Measurements from ENCODE around the gene DCTN2.

Gene DCTN2

DNA sequence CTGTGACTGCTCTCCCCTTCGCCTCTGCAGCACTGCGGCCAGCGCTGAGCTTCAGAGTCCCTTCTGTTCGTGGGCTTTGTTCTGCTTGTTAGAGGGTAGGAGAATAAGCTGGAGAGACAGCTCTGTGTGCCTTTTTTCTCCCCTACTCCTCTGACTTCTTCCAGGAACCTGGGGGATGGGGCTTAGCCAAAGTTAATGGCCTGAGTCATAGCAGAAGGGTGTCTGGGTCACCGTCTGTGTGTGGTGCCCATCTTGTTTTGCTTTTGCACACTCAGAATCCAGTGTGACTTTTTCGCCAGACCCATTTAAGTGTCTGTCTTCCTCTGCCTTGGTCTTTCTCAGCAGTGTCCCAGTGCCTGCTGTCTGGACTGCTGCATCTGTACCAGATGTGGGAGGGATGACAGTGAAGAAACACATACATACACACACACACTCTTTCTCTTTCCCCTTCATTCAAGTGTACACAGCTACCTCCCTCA, 5.9 kb upstream of the DCTN2 start:
- no peak for TF ChIP-seq TAF1 (IDR thresholded peaks at IDR 0.05; ENCODE audit: low read depth)
- TF ChIP-seq ZBTB7A (IDR thresholded peaks at IDR 0.05; ENCODE audit: low read depth), result no peak
- TF ChIP-seq, protein P1, sequence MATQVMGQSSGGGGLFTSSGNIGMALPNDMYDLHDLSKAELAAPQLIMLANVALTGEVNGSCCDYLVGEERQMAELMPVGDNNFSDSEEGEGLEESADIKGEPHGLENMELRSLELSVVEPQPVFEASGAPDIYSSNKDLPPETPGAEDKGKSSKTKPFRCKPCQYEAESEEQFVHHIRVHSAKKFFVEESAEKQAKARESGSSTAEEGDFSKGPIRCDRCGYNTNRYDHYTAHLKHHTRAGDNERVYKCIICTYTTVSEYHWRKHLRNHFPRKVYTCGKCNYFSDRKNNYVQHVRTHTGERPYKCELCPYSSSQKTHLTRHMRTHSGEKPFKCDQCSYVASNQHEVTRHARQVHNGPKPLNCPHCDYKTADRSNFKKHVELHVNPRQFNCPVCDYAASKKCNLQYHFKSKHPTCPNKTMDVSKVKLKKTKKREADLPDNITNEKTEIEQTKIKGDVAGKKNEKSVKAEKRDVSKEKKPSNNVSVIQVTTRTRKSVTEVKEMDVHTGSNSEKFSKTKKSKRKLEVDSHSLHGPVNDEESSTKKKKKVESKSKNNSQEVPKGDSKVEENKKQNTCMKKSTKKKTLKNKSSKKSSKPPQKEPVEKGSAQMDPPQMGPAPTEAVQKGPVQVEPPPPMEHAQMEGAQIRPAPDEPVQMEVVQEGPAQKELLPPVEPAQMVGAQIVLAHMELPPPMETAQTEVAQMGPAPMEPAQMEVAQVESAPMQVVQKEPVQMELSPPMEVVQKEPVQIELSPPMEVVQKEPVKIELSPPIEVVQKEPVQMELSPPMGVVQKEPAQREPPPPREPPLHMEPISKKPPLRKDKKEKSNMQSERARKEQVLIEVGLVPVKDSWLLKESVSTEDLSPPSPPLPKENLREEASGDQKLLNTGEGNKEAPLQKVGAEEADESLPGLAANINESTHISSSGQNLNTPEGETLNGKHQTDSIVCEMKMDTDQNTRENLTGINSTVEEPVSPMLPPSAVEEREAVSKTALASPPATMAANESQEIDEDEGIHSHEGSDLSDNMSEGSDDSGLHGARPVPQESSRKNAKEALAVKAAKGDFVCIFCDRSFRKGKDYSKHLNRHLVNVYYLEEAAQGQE (IDR thresholded peaks at IDR 0.05; ENCODE audit: low read depth), result no peak
- TF ChIP-seq, protein P2, sequence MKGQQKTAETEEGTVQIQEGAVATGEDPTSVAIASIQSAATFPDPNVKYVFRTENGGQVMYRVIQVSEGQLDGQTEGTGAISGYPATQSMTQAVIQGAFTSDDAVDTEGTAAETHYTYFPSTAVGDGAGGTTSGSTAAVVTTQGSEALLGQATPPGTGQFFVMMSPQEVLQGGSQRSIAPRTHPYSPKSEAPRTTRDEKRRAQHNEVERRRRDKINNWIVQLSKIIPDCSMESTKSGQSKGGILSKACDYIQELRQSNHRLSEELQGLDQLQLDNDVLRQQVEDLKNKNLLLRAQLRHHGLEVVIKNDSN (IDR thresholded peaks at IDR 0.05), result no peak
- no peak for TF ChIP-seq TCF12 (IDR thresholded peaks at IDR 0.05; ENCODE audit: low read depth)
- TF ChIP-seq CREB1 (IDR thresholded peaks at IDR 0.05; ENCODE audit: low read depth), result no peak
- TF ChIP-seq RAD21 (IDR thresholded peaks at IDR 0.05; ENCODE audit: low read depth), result no peak
- TF ChIP-seq EP300 (IDR thresholded peaks at IDR 0.05; ENCODE audit: borderline replicate concordance), result no peak
- no peak for TF ChIP-seq YY1 (IDR thresholded peaks at IDR 0.05; ENCODE audit: low read depth)
- no peak for TF ChIP-seq TEAD4 (IDR thresholded peaks at IDR 0.05)
- no peak for TF ChIP-seq NFIC (IDR thresholded peaks at IDR 0.05)
- TF ChIP-seq, protein P3, sequence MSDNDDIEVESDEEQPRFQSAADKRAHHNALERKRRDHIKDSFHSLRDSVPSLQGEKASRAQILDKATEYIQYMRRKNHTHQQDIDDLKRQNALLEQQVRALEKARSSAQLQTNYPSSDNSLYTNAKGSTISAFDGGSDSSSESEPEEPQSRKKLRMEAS (IDR thresholded peaks at IDR 0.05), result no peak

DNA sequence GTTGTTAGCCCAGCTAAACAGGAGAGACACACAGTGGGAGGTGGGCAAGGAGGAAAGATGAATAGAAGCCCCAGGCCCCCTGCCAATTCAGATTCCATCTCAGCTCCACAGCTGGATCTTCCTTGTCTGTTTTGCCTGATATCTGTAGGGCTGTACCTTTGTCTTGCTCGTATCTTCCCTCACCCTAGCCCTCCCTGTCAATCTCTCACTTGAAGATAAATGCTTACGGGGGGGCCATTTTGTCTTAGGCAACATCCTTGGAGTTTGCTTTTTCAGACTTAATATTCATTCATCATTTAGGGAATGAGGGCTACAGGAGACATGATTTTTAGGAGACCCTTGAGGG, 5.3 kb upstream of the DCTN2 start:
- TF ChIP-seq EP300 (IDR thresholded peaks at IDR 0.05; ENCODE audit: borderline replicate concordance), result no peak

DNA sequence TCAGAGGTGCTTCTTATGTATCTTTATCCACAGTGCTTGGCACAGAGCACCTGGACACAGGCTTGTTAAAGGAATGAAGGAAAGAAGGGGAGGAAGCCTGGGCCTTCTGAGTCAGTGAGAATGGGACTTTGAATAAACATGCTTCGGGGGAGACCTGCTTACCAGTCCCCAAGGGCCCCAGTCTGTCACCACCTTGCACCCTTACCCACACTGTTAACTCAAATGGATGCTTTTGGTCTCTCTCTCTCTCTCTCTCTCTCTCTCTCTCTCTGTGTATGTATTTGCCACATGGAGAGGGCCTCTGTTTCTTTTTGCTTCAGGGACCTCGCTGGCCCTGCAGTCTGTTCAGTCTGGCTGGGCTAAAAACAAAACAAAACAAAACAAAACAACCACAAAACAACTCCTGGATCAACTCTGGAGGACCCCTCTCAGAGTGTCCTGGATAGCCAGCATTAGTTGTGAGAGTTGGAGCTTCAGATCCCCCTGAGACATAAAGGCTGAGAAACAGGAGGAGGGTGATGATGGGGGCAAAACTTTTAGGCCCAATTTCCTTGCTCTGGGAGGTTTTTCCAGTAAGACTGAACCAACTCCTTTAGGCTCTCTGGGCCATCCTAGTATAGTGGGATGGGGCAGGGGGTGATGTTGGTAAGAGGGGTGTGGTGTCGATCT, 4.8 kb upstream of the DCTN2 start:
- TF ChIP-seq TAF1 (IDR thresholded peaks at IDR 0.05; ENCODE audit: low read depth) (no peak), EP300 (IDR thresholded peaks at IDR 0.05; ENCODE audit: borderline replicate concordance) (no peak), TCF12 (IDR thresholded peaks at IDR 0.05; ENCODE audit: low read depth) (no peak), CREB1 (IDR thresholded peaks at IDR 0.05; ENCODE audit: low read depth) (no peak), CEBPB (IDR thresholded peaks at IDR 0.05) (no peak), FOXM1 (IDR thresholded peaks at IDR 0.05; ENCODE audit: borderline replicate concordance, low read depth) (no peak), TEAD4 (IDR thresholded peaks at IDR 0.05) (no peak), ZBTB7A (IDR thresholded peaks at IDR 0.05; ENCODE audit: low read depth) (no peak), EGR1 (IDR thresholded peaks at IDR 0.05) (no peak)
- TF ChIP-seq, protein P2 (IDR thresholded peaks at IDR 0.05), result no peak
- TF ChIP-seq, protein P1 (IDR thresholded peaks at IDR 0.05; ENCODE audit: low read depth), result no peak
- TF ChIP-seq, protein P3 (IDR thresholded peaks at IDR 0.05), result no peak

DNA sequence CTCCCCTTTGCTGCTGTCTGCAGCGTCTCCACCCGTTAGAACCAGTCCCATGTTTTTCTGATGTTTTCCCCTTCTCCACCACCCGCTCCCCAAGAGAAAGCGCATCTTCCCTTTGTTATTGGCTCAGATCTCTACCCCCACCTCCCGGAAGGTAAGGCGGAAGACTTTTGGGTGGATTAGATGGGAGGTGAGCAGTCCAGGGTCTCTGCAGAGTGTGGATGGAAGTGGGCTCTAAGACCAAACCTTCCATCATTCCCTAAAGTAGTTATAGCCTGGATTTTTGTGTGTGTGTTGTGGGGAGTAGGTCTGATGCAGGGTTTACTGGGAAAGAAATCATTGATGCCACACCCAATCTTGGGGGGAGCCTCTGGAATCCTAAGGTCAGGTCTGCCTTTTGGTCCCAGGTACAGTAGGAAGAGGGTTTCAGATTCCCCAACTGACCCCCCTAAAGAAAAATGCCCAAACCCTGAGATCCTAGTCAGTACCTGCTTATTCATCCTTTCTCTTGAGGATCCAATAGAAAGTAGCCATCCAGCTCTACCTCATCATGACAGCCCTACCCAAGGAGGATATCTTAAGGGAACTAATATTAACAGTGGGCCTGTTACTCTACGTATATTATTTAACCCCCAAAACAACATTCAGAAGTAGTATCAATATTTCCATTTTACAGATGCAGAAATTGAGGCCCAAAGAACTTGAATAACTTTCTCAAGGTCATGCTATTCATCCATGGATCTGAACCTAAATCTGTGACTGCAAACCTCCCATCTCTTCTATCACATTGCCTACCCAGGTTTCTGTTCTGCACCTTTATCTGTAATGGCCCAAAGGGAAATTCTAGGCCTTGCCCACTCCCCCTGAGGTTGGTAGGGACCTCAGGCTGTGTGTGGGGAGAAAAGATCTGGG, 3.9 kb upstream of the DCTN2 start:
- no peak for TF ChIP-seq FOXM1 (IDR thresholded peaks at IDR 0.05; ENCODE audit: borderline replicate concordance, low read depth)
- TF ChIP-seq, protein P1 (IDR thresholded peaks at IDR 0.05; ENCODE audit: low read depth), result no peak
